ENCODE data around the gene TMEM132D. TPM values are rescaled to one million over a fixed set of nuclear protein-coding genes. Genes with fewer than 3 reads are reported as not detected.

The TMEM132D gene
- total RNA-seq, 2 donors from 2014 or later = not detected

DNA sequence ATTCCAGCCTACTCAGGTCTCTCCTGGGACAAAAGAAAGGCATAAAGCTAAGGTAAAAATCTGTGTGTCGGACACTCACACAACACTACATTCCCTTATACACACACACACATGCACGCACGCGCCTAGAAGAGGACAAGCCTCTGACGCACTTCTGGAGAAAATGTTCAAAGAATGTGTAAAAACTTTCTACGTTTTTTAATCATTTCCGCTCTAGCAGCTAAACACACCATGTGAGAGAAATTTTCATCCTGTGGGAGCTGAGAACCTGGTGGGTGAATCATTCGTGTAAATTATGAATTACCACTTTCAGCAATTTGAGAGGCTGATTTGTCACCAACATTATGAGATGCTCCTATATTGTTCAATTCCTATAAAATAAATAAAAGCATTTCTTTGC lies 494.5 kb downstream of the TMEM132D start:
- ATAC-seq (ENCODE audit: insufficient number of reproducible peaks, low FRiP score, low read depth) (no peak), DNase-seq (ENCODE audit: low spot score) (no peak)
- no peak overlapping the region for H3K27ac ChIP-seq
- no peak overlapping the region for H3K4me3 ChIP-seq
- no peaks in the 10 kb centered on the region for H3K4me1 ChIP-seq (ENCODE audit: control insufficient read depth in 1 of 2, low read depth in 2 of 2)
- H3K9me3 ChIP-seq = no peaks in the 10 kb centered on the region
- H3K36me3 ChIP-seq = no peaks in the 10 kb centered on the region
- no peak for TF ChIP-seq CTCF (IDR thresholded peaks at IDR 0.05)
- H3K27me3 ChIP-seq (replicated peaks; ENCODE audit: insufficient read depth) = no peaks in the 10 kb centered on the region

GRCh38 chr12:129404556-129404955 lies 499.3 kb downstream of the TMEM132D start:
- H3K9me3 ChIP-seq = no peaks in the 10 kb centered on the region
- no peaks in the 10 kb centered on the region for H3K4me1 ChIP-seq (ENCODE audit: control insufficient read depth in 1 of 2, low read depth in 2 of 2)
- no peaks in the 10 kb centered on the region for H3K27me3 ChIP-seq (replicated peaks; ENCODE audit: insufficient read depth)
- DNase-seq (ENCODE audit: low spot score) (no peak), ATAC-seq (ENCODE audit: insufficient number of reproducible peaks, low FRiP score, low read depth) (no peak)
- H3K27ac ChIP-seq = no peak overlapping the region
- H3K36me3 ChIP-seq = no peaks in the 10 kb centered on the region
- TF ChIP-seq CTCF (IDR thresholded peaks at IDR 0.05) = no peak
- H3K4me3 ChIP-seq = no peak overlapping the region

GRCh38 chr12:129401572-129401971 lies 502.3 kb downstream of the TMEM132D start:
- ATAC-seq (ENCODE audit: insufficient number of reproducible peaks, low FRiP score, low read depth) = no peak
- H3K36me3 ChIP-seq = no peaks in the 10 kb centered on the region
- no peak overlapping the region for H3K27ac ChIP-seq
- DNase-seq (ENCODE audit: low spot score) = no peak
- H3K9me3 ChIP-seq = no peaks in the 10 kb centered on the region
- H3K4me1 ChIP-seq (ENCODE audit: control insufficient read depth in 1 of 2, low read depth in 2 of 2) = no peaks in the 10 kb centered on the region
- no peak overlapping the region for H3K4me3 ChIP-seq
- H3K27me3 ChIP-seq (replicated peaks; ENCODE audit: insufficient read depth) = no peaks in the 10 kb centered on the region
- no peak for TF ChIP-seq CTCF (IDR thresholded peaks at IDR 0.05)

DNA sequence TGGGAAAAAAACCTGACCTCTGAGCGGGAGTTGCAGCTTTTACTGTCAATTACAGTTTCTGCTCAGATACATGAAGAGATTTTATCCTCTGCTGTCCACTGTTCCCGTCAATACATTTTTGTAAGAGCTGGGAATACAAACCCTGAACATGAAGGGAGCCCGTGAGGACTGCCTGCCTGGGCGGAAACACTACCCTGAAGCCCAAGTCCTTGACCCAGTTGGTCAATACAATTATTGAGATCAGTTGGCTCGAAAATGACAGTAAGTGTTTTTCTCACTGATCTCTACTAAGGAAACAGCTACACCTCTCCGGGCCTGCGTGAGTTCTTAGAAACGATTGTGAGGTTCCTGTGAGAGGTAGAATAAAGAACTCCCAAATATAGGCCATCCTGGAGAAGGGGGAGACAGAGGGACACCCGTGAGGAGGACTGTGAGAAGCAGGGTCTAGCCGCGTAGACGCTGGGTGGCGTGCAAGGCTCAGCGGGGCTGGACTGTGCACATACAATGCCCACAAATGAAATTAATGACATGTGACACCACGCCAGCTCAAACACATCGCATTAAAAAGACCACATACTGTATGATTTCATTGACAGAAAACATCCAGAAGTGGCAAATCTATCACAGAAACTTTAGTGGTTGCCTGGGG lies 509.5 kb downstream of the TMEM132D start:
- Histone ChIP-seq H3K27me3 (replicated peaks; ENCODE audit: insufficient read depth) (no peaks in the 10 kb centered on the region), H3K4me3 (no peak overlapping the region), H3K9me3 (no peaks in the 10 kb centered on the region), H3K27ac (no peak overlapping the region), H3K36me3 (no peaks in the 10 kb centered on the region), H3K4me1 (ENCODE audit: control insufficient read depth in 1 of 2, low read depth in 2 of 2) (no peaks in the 10 kb centered on the region)
- DNase-seq (ENCODE audit: low spot score) (no peak), ATAC-seq (ENCODE audit: insufficient number of reproducible peaks, low FRiP score, low read depth) (no peak)
- no peak for TF ChIP-seq CTCF (IDR thresholded peaks at IDR 0.05)

DNA sequence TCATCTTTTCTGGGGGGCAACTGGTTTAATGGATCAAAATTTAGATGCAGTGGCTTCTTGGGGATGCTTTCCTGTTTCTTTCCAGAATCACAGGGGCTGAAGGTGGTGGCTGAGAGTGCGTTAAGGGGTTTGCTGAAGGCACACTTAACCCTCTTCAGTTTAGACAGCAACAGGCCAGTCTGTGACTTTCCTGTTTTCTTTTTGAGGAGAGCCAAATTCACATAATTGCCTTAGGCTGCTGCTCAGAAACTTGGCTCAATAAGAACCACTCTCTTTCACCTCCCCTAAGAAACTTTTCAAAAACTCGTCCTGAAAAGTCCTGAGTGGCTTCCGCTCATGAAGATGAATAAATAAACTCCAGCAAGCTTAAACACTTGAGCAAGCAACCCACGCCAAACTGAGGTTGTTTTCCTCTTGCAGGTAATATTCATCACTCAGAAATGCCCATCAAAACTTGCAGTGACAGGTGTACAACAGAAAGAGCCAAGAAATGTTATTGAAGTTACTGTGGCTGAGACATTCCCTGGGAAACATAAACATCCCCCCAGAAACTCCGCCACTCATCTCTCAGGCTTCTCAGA lies 510.4 kb downstream of the TMEM132D start:
- no peak overlapping the region for H3K4me3 ChIP-seq
- DNase-seq (ENCODE audit: low spot score) (no peak), ATAC-seq (ENCODE audit: insufficient number of reproducible peaks, low FRiP score, low read depth) (no peak)
- no peaks in the 10 kb centered on the region for H3K4me1 ChIP-seq (ENCODE audit: control insufficient read depth in 1 of 2, low read depth in 2 of 2)
- H3K9me3 ChIP-seq = no peaks in the 10 kb centered on the region
- H3K36me3 ChIP-seq = no peaks in the 10 kb centered on the region
- H3K27me3 ChIP-seq (replicated peaks; ENCODE audit: insufficient read depth) = no peaks in the 10 kb centered on the region
- TF ChIP-seq CTCF (IDR thresholded peaks at IDR 0.05) = no peak
- H3K27ac ChIP-seq = no peak overlapping the region

Measured in thoracic aorta (tissue), 2 donors.